ENCODE results near the gene DISC1. TPM values are rescaled to one million over a fixed set of nuclear protein-coding genes. Genes with fewer than 3 reads are reported as not detected.

Gene DISC1
- total and polyA plus RNA-seq, 2 donors (not counting 3 experiments of a cell fraction or from before 2014, with no cell fraction given), result 3.3 to 14.7 TPM

- intact Hi-C loops (cut with micrococcal nuclease), result no loop called here
- POLR2A ChIA-PET, result no interaction called here
These were observed 49.9 kb downstream of the DISC1 start for GRCh38 chr1:231676487-231676886.

More at GRCh38 chr1:231676487-231676886, 49.9 kb downstream of the DISC1 start:
- no peaks in the 10 kb centered on the region for H3K79me2 ChIP-seq (ENCODE audit: control insufficient read depth, insufficient read depth, low read length)
- H3K27me3 ChIP-seq (ENCODE audit: control insufficient read depth in 2 of 2, insufficient read depth in 2 of 2, low read length in 2 of 2), result no peaks in the 10 kb centered on the region
- no peak overlapping the region for H3K4me2 ChIP-seq (ENCODE audit: insufficient read depth, low read length)
- no peaks in the 10 kb centered on the region for H3K4me1 ChIP-seq (ENCODE audit: control insufficient read depth, extremely low read depth, insufficient read depth, low read length)
- H3K36me3 ChIP-seq (ENCODE audit: control insufficient read depth in 2 of 2, extremely low read depth in 1 of 2, insufficient read depth in 2 of 2, low read length in 2 of 2), result no peaks in the 10 kb centered on the region
- H3K9me1 ChIP-seq (replicated peaks; ENCODE audit: control insufficient read depth, extremely low read depth, insufficient read depth, low read length), result no peaks in the 10 kb centered on the region
- FAIRE-seq, result no peak
- H4K20me1 ChIP-seq (replicated peaks; ENCODE audit: control insufficient read depth, extremely low read depth, insufficient read depth, low read length), result no peaks in the 10 kb centered on the region
- dilution Hi-C loops (cut with MboI; ENCODE audit: extremely low pct_ligation_motif_present, low sequenced_read_pairs), result no loop called here
- H3K27ac ChIP-seq (ENCODE audit: insufficient read depth, low read depth, low read length), result no peak overlapping the region
- H3K4me3 ChIP-seq (replicated peaks in 1 of 3; ENCODE audit: insufficient read depth in 1 of 3, low read depth in 1 of 3, low read length in 3 of 3), result no peak overlapping the region
- DNase-seq (ENCODE audit: low read depth, low spot score), result no peak
- TF ChIP-seq GATA2 (IDR thresholded peaks at IDR 0.05; ENCODE audit: insufficient read depth, insufficient read length, low read depth, low read length) (no peak), CTCF (IDR thresholded peaks at IDR 0.05; ENCODE audit: extremely low read depth in 1 of 2, insufficient read depth in 1 of 2, low read depth in 1 of 2, low read length in 2 of 2) (no peak), JUN (IDR thresholded peaks at IDR 0.05; ENCODE audit: borderline replicate concordance, insufficient read depth, insufficient read length, low read depth) (no peak), MAX (IDR thresholded peaks at IDR 0.05; ENCODE audit: insufficient read depth, insufficient read length) (no peak), FOS (IDR thresholded peaks at IDR 0.05; ENCODE audit: borderline replicate concordance, insufficient read depth, low read length) (no peak), POLR2A (IDR thresholded peaks at IDR 0.05; ENCODE audit: low read depth, low read length) (no peak), EZH2 (IDR thresholded peaks at IDR 0.05; ENCODE audit: borderline replicate concordance, low read depth, low read length, severe bottlenecking) (no peak), MYC (IDR thresholded peaks at IDR 0.05; ENCODE audit: low read depth, low read length) (no peak), POLR2AphosphoS5 (IDR thresholded peaks at IDR 0.05; ENCODE audit: insufficient read depth, low read depth, low read length) (no peak)
- H3K9ac ChIP-seq (replicated peaks; ENCODE audit: extremely low read depth, insufficient read depth, low read length), result no peak overlapping the region
- no peak overlapping the region for H2AFZ ChIP-seq (ENCODE audit: low read depth, low read length)
- CTCF ChIA-PET, result interaction anchor here (1.0 kb wide), 1 partner anchor 13 kb away, joined by 4 read pairs; no protein-coding TSS in a partner anchor
- H3K9me3 ChIP-seq (replicated peaks; ENCODE audit: control insufficient read depth, insufficient read depth, low read length), result no peaks in the 10 kb centered on the region
- no TSS peak for BruUV-seq (replicated peaks)
